ENCODE data around the gene NF2.

Gene NF2

DNA sequence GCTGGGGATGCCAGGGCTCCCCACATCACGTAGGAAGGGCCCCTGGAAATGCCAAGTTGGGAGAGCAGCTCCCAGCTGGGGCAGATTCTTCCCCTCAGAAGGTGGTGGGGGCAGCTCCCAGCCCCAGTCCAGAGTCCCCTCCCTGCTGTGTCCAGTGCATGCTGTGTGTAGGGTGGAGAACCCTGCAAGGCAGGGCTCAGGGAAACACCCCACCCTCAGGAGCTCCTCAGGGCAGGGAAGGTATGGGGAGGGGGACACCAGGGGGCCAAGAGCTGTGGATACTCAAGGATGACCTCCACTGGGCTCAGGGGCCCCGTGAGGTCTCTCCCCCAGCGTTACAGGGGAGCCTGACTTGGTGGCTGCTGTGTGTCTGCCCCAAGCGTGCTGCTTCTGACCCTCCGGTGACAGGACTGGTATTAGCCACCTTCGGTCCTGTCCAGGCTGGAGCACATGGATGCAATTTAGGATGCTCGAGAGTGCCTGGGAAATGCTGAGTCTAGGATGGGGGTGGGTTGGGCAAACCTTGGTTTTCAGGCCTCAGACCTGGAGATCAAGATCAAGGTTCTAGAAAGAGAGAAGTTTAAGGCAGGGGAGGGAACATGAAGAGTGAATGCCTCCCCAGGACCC is 100.2 kb downstream of the NF2 start:
- H3K27ac Mint-ChIP-seq: no peak overlapping the region

DNA sequence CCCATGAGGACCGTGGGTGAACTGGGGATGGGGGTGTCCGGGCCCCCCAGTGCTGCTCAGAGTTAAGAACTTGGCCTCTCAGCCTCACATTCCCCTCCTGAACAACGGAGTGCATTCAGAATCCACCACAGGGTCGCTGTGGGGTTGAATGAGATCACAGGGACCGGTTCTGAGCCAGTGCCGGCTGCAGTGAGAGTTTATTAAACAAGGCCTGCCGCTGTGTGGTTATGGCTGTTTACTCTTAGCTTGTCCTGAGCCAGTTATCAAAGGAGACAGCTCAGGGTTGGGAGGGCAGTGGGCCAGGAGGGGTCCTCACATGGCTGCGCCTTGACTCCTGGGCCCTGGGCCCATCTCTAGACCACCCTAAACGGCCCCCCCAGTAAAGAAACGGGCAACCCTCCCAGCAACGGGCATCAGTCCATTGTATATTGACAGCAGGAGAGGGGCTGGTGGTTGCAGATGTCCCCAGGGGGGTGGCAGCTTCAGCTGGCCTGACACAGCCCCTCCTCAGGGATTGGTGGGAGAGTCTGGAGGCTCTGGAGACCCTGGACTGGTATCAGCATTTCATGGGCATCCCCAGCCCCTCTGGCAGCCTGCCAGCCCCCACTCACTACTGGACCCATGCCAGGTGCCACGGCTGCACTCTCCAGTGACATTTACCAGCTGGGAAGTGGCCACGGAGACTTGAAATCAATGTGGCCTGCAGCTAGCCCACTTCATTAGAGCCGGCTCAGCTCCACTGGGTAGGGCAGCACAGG is 101.3 kb downstream of the NF2 start:
- Mint-ChIP-seq H3K4me3 (no peak overlapping the region), H3K4me1 (ENCODE audit: low read depth) (peaks cover 22% of the 10 kb centered on the region), H3K36me3 (ENCODE audit: low read depth) (no peaks in the 10 kb centered on the region), H3K27me3 (peaks cover 11% of the 10 kb centered on the region), H3K27ac (no peak overlapping the region), H3K9me3 (no peaks in the 10 kb centered on the region)
- DNase-seq: no peak

More for the DNA sequence above, 100.2 kb downstream of the NF2 start:
- DNase-seq: no peak
- Mint-ChIP-seq H3K4me1 (ENCODE audit: low read depth) (peaks cover 22% of the 10 kb centered on the region), H3K9me3 (no peaks in the 10 kb centered on the region), H3K36me3 (ENCODE audit: low read depth) (no peaks in the 10 kb centered on the region), H3K4me3 (no peak overlapping the region), H3K27me3 (peaks cover 11% of the 10 kb centered on the region)

DNA sequence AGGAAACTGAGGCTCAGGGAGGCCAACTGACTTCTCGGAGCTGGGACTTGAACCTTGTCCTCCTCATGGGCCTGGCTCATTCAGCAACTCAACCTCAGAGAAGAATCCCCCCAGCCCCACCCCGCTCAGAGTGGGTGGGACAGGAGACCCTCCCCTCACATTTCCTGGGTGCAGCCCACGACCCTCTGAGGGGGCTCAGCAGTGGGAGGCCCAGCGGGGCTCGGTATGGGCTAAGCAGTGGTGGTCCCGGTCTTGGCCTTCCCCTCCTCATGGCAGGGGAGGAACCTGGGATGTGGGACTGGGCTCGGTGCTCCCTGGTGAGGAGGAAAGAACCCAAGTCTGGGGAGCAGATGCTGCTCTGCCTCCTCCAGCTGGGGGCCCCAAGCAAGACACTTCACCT is 102.2 kb downstream of the NF2 start:
- no peak overlapping the region for H3K4me3 Mint-ChIP-seq
- no peaks in the 10 kb centered on the region for H3K36me3 Mint-ChIP-seq (ENCODE audit: low read depth)
- H3K9me3 Mint-ChIP-seq: no peaks in the 10 kb centered on the region
- H3K27me3 Mint-ChIP-seq: peaks cover 11% of the 10 kb centered on the region
- no peak for DNase-seq
- H3K27ac Mint-ChIP-seq: peak overlapping the region; percentile 18
- H3K4me1 Mint-ChIP-seq (ENCODE audit: low read depth): peaks cover 16% of the 10 kb centered on the region

DNA sequence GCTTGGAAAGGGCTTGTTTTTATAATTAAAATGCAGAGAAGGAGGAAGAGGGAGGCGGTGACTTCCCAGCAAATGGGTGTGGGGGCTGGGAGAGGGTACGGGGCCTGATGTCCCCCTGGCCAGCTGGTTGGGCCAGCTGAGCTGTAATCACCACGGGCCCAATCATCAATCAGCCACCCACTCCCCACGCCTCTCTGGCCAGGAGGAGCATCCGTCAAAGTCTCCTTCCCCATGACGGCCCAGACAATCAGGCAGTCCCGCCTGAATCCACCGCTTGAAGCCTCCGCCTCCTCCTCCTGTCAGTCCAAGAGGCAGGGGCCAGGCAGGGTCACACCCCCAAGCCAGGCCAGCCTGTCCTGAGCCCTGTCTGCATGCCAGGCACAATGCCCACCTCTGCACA is 103.1 kb downstream of the NF2 start:
- Mint-ChIP-seq H3K4me3 (no peak overlapping the region), H3K27me3 (peaks cover 11% of the 10 kb centered on the region), H3K9me3 (no peaks in the 10 kb centered on the region), H3K27ac (no peak overlapping the region), H3K36me3 (ENCODE audit: low read depth) (no peaks in the 10 kb centered on the region), H3K4me1 (ENCODE audit: low read depth) (peaks cover 7% of the 10 kb centered on the region)
- no peak for DNase-seq

DNA sequence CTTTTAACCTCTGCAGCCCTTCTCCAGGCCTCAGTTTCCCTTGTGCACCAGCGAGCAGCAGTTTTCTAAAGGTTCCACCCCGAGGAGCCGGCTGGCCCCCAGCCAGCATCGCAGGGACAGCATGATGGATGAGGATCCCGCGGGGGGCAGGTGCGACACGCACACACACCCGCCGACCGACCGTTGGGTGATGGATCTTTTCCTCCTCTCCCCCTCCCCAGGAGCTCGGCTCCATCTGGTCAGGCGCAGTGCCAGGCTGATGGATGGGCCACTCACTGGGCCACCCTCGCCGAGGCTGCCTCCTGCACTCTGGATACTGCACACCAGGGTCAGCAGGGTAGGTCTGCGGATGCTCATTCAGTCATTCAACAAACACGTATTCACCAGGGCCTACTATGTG is 103.6 kb downstream of the NF2 start:
- H3K4me3 Mint-ChIP-seq: no peak overlapping the region
- no peaks in the 10 kb centered on the region for H3K36me3 Mint-ChIP-seq (ENCODE audit: low read depth)
- H3K27me3 Mint-ChIP-seq: peaks cover 8% of the 10 kb centered on the region
- H3K4me1 Mint-ChIP-seq (ENCODE audit: low read depth): peaks cover 3% of the 10 kb centered on the region
- no peak for DNase-seq
- H3K9me3 Mint-ChIP-seq: no peaks in the 10 kb centered on the region
- H3K27ac Mint-ChIP-seq: no peak overlapping the region

DNA sequence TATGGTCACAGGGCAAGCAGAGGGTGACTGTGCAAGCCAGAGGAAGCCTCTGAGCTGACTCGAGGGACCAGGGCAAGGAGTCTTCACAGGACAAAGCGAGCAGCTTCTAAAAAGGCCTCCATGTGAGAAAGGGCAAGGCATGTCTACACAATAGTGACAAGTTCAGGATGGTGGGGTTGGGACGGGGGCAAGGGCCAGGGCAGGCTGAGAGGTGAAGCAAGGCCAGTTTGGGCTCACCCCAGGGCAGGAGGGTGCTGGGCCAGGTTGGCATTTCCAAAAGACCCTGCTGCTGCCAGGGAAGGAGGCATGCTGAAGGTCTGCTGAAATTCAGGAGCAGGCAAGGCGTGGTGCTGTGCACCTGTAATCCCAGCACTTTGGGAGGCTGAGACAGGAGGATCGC is 104.0 kb downstream of the NF2 start:
- Mint-ChIP-seq H3K36me3 (ENCODE audit: low read depth) (no peaks in the 10 kb centered on the region), H3K27ac (no peak overlapping the region), H3K4me3 (no peak overlapping the region), H3K4me1 (ENCODE audit: low read depth) (peaks cover 2% of the 10 kb centered on the region), H3K27me3 (peaks cover 7% of the 10 kb centered on the region), H3K9me3 (no peaks in the 10 kb centered on the region)
- DNase-seq: no peak

DNA sequence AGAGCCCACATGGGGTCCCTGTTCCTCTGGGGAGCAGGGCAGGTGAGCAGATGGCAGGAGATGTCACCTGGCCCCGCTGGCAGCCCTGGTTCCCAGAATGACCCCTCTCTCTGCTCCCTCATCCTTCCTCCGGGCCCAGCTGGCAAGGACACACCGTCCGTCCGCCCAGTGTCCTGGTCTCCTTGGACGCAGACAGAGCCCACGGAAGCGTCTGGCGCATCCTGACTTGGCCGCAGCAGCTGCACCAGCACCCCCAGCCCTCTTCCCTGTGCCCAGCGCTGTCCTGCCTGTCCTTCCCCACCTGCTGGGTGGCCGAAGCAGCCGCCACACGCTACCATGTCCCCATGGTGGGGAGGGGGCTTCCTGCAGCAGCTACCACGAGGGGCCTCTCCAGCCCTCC is 106.8 kb downstream of the NF2 start:
- peaks cover 3% of the 10 kb centered on the region for H3K27me3 Mint-ChIP-seq

DNA sequence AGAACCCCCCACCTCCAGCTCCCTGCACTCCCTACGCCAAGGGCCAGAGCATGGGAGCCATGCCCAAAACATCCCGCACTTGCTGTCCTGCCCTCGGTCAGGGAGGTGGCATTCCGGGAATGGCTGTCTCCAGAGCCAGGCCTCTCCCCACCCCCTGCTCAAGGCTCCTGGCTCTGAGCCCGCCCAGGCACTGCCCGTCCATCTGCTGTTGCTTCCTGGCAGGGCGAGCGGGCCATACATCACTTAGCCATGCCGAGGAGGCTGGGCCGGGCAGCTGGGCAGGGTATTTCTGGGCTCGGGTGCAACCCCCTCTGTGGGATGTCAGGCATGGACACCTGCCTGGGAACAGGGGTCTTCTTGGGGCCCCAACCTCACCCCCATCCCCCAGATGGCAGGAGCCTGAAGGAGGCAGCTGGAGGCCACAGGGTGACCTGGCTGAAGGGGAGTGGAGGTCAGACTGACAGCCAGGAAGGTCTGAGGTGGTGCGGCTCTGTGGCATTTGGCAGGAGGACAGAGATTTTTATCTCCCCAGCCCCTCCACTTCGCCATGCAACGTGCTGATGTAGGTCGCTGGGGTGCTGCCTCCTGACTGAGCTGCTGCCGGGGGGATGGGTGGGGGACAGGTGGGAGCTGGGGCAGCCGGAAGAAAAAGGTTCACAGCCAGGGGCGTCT is 107.6 kb downstream of the NF2 start:
- no peak overlapping the region for H3K4me3 Mint-ChIP-seq
- no peak overlapping the region for H3K27ac Mint-ChIP-seq
- H3K9me3 Mint-ChIP-seq: no peaks in the 10 kb centered on the region
- no peaks in the 10 kb centered on the region for H3K36me3 Mint-ChIP-seq (ENCODE audit: low read depth)
- DNase-seq: no peak
- H3K4me1 Mint-ChIP-seq (ENCODE audit: low read depth): no peaks in the 10 kb centered on the region
- peaks cover 7% of the 10 kb centered on the region for H3K27me3 Mint-ChIP-seq

More for the DNA sequence above, 106.8 kb downstream of the NF2 start:
- Mint-ChIP-seq H3K36me3 (ENCODE audit: low read depth) (no peaks in the 10 kb centered on the region), H3K4me3 (no peak overlapping the region), H3K9me3 (no peaks in the 10 kb centered on the region), H3K27ac (no peak overlapping the region), H3K4me1 (ENCODE audit: low read depth) (no peaks in the 10 kb centered on the region)
- DNase-seq: no peak

DNA sequence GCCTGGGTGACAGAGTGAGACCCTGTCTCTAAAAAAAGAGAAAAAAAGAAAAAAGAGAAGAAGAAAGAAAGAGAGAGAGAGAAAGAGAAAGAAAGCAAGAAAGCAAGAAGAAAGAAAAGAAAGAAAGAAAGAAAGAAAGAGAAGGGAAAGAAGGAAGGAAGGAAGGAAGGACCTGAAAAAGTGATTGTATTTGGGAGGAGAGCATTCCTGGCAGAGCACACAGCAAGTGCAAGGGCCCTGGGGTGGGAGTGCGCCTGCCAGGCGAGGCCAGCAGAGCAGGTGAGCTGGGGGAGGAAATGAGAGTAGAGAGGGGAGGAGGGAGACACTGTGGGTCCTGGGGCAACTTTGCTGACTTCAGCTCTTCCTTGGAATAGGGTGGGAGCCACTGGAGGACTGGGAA is 108.7 kb downstream of the NF2 start:
- Mint-ChIP-seq H3K4me3 (no peak overlapping the region), H3K36me3 (ENCODE audit: low read depth) (no peaks in the 10 kb centered on the region), H3K27me3 (peaks cover 18% of the 10 kb centered on the region), H3K4me1 (ENCODE audit: low read depth) (no peaks in the 10 kb centered on the region), H3K27ac (no peak overlapping the region), H3K9me3 (no peaks in the 10 kb centered on the region)
- DNase-seq: no peak

DNA sequence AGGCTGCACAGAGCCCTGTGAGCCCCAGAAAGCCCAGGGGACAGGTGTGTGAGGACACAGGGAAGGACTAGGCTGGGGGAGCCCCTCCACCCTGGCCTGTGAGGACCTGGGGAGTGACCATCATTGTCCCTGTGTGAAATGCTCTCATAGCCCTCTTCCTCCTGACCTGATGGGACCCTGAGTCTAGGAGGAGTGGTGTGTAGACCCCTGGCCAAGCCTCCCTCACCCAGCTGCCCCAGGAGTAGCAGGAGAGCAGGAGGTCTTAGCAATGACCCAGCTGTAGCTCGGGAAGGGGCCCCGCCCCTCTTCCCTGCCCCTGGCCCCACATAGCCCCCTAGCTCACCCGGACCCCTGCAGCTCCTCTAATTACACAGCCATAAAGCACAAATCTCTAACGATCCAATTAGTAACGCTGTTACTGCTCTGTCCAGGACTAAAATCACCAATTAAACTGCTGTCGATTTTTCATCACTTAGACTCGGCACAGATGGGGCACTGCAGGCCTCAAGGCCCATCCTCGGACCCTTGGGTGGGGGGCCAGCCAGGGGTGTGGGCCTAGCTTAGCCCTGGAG is 109.8 kb downstream of the NF2 start:
- no peak for DNase-seq
- H3K27me3 Mint-ChIP-seq: peaks cover 28% of the 10 kb centered on the region
- no peaks in the 10 kb centered on the region for H3K4me1 Mint-ChIP-seq (ENCODE audit: low read depth)
- no peaks in the 10 kb centered on the region for H3K9me3 Mint-ChIP-seq
- H3K27ac Mint-ChIP-seq: no peak overlapping the region
- no peaks in the 10 kb centered on the region for H3K36me3 Mint-ChIP-seq (ENCODE audit: low read depth)
- no peak overlapping the region for H3K4me3 Mint-ChIP-seq

DNA sequence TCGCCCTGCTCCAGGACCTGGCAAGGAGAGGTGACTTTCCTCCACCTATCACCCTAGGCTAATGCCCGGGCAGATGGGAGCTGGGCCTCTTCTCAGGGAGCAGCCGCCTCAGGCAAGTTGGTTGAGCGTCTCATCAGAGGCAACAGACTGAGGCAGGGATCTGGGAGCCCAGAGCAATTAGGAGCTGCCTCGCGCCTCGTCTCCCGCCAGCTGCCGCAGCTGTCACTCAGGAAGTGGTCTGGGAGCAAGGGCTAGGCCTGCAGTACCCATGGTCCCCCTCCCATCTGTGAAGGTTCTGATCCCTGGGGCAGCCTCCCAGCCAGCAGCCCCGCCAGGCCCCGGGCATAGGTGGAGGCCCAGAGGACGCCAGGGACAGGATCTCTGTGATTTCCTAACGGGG is 111.8 kb downstream of the NF2 start:
- peaks cover 42% of the 10 kb centered on the region for H3K27me3 Mint-ChIP-seq
- DNase-seq: no peak
- no peaks in the 10 kb centered on the region for H3K36me3 Mint-ChIP-seq (ENCODE audit: low read depth)
- H3K9me3 Mint-ChIP-seq: no peaks in the 10 kb centered on the region
- H3K4me1 Mint-ChIP-seq (ENCODE audit: low read depth): peaks cover 3% of the 10 kb centered on the region
- H3K27ac Mint-ChIP-seq: no peak overlapping the region
- H3K4me3 Mint-ChIP-seq: no peak overlapping the region

DNA sequence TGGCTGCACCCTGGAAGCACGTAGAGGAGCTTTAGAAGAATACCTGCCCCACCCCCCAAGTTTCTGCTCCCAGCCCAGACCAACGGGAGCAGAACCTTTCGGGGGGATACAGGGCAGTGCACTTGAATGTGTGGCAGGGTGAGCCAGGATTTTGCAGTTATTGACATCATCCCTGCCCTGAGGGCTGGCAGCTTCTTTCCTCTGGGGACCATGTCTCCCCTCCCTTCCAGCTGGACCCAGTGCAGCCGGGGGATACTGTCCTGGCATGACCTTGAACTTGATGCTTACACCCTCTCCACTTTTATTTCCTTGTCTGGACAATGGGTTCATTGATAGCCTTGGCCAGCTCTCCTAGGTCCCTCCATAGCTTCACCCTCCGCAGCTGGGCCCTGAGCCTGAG is 112.3 kb downstream of the NF2 start:
- Mint-ChIP-seq H3K27ac (no peak overlapping the region), H3K27me3 (peaks cover 42% of the 10 kb centered on the region), H3K4me3 (no peak overlapping the region)

DNA sequence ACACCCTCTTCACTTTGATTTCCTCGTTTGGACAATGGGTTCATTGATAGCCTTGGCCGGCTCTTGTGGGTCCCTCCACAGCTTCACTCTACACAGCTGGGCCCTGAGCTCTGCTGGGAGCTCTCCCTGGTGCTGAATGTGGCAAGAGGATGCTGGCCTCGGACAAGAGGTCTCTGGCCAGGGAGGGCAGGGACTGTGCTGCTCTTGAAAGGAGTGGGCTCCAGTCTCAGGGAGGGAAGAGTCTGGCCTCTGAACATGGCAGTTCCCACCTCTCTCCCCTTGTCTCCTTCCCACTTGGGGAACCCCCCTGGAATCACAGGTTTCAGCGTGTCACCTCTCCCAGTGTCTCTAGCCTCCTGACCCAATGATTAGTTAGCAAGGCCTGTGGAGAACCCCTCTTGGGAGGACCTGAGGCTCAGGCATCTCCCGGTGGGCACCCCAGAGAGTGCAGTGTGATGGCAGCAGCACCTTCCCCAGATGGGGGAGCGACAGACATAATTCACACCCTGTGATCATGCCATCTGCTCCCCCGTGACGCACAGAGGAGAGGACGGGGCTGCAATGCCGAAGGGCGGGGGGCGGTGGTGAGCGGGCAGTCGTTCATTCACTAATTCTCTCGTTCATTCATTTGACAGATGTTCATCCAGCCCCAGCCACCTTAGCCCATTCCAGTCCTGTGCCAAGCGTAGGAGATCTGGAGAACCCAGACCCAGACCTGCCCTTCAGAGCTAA is 113.5 kb downstream of the NF2 start:
- Mint-ChIP-seq H3K4me1 (ENCODE audit: low read depth) (peaks cover 3% of the 10 kb centered on the region), H3K27me3 (peaks cover 52% of the 10 kb centered on the region), H3K9me3 (no peaks in the 10 kb centered on the region), H3K4me3 (no peak overlapping the region), H3K36me3 (ENCODE audit: low read depth) (no peaks in the 10 kb centered on the region), H3K27ac (no peak overlapping the region)
- DNase-seq: no peak

More for the DNA sequence above, 112.3 kb downstream of the NF2 start:
- H3K4me1 Mint-ChIP-seq (ENCODE audit: low read depth): peaks cover 3% of the 10 kb centered on the region
- no peaks in the 10 kb centered on the region for H3K36me3 Mint-ChIP-seq (ENCODE audit: low read depth)
- no peaks in the 10 kb centered on the region for H3K9me3 Mint-ChIP-seq
- no peak for DNase-seq

DNA sequence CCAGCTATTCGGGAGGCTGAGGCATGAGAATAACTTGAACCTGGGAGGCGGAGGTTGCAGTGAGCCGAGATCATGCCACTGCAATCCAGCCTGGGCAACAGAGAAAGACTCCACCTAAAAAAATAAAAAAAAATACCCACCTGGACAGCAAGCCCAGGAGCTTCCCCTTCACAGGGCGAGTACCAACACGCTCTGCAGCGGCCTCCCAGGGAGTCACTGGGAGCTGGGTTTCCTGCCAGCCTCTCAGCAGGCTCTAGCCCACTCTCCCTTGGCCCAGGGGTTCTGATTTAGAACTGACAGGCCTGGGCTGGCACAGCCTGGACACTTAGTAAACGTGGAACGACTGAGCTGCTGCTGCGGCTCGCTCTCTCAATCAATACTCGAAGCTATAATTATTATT is 114.4 kb downstream of the NF2 start:
- H3K36me3 Mint-ChIP-seq (ENCODE audit: low read depth): no peaks in the 10 kb centered on the region
- DNase-seq: no peak
- H3K27ac Mint-ChIP-seq: no peak overlapping the region
- H3K27me3 Mint-ChIP-seq: peaks cover 55% of the 10 kb centered on the region
- H3K4me1 Mint-ChIP-seq (ENCODE audit: low read depth): peaks cover 3% of the 10 kb centered on the region
- no peak overlapping the region for H3K4me3 Mint-ChIP-seq
- H3K9me3 Mint-ChIP-seq: no peaks in the 10 kb centered on the region

All from activated T-cell treated with anti-CD3 and anti-CD28 coated beads, Interleukin-2, amount 50 U/mL, for 24 hours (primary cell).